ENCODE measurements around the gene DUSP15. TPM values are rescaled to one million over a fixed set of nuclear protein-coding genes. Genes with fewer than 3 reads are reported as not detected.

DUSP15 gene
- total RNA-seq, 1 donor from 2014 or later: 13.2 TPM

GRCh38 chr20:31827059-31827458 lies 43.3 kb downstream of the DUSP15 start:
- TF ChIP-seq, protein P1, sequence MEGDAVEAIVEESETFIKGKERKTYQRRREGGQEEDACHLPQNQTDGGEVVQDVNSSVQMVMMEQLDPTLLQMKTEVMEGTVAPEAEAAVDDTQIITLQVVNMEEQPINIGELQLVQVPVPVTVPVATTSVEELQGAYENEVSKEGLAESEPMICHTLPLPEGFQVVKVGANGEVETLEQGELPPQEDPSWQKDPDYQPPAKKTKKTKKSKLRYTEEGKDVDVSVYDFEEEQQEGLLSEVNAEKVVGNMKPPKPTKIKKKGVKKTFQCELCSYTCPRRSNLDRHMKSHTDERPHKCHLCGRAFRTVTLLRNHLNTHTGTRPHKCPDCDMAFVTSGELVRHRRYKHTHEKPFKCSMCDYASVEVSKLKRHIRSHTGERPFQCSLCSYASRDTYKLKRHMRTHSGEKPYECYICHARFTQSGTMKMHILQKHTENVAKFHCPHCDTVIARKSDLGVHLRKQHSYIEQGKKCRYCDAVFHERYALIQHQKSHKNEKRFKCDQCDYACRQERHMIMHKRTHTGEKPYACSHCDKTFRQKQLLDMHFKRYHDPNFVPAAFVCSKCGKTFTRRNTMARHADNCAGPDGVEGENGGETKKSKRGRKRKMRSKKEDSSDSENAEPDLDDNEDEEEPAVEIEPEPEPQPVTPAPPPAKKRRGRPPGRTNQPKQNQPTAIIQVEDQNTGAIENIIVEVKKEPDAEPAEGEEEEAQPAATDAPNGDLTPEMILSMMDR (IDR thresholded peaks at IDR 0.05; ENCODE audit: unreplicated experiment): no peak
- Mint-ChIP-seq H3K4me1 (ENCODE audit: low read depth) (no peaks in the 10 kb centered on the region), H3K36me3 (ENCODE audit: insufficient read depth) (no peaks in the 10 kb centered on the region), H3K27me3 (peaks cover 6% of the 10 kb centered on the region), H3K27ac (no peak overlapping the region), H3K9me3 (ENCODE audit: low read depth) (no peaks in the 10 kb centered on the region), H3K4me3 (ENCODE audit: low read depth) (no peak overlapping the region)
- DNase-seq (ENCODE audit: low spot score, unreplicated experiment): no peak

DNA sequence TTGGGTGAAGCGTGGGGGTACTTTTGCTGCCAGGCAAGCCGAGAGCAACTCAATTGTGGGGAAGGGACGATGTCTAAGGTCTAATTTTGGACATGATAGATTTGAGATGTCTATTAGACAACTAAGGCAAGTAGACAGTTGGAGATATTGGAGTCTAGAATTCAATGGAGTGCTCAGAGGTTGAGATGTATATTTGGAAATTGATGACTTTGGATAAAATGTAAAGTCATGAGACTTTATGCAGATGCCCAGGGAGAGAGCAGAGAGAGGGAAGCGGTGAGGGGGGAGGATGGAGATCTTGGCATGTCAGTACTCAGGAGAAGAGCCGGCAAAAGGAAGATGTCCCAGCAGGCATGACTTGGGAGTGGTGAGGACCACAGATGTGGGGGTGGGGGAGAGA lies 44.3 kb downstream of the DUSP15 start:
- no peak overlapping the region for H3K27ac Mint-ChIP-seq
- no peak overlapping the region for H3K4me3 Mint-ChIP-seq (ENCODE audit: low read depth)
- H3K27me3 Mint-ChIP-seq: peaks cover 10% of the 10 kb centered on the region
- no peak for DNase-seq (ENCODE audit: low spot score, unreplicated experiment)
- TF ChIP-seq, protein P1 (IDR thresholded peaks at IDR 0.05; ENCODE audit: unreplicated experiment): no peak
- H3K36me3 Mint-ChIP-seq (ENCODE audit: insufficient read depth): no peaks in the 10 kb centered on the region
- no peaks in the 10 kb centered on the region for H3K4me1 Mint-ChIP-seq (ENCODE audit: low read depth)
- no peaks in the 10 kb centered on the region for H3K9me3 Mint-ChIP-seq (ENCODE audit: low read depth)

GRCh38 chr20:31824554-31825313 lies 45.6 kb downstream of the DUSP15 start:
- Mint-ChIP-seq H3K36me3 (ENCODE audit: insufficient read depth) (no peaks in the 10 kb centered on the region), H3K27ac (no peak overlapping the region), H3K4me1 (ENCODE audit: low read depth) (no peaks in the 10 kb centered on the region), H3K4me3 (ENCODE audit: low read depth) (no peak overlapping the region), H3K9me3 (ENCODE audit: low read depth) (no peaks in the 10 kb centered on the region), H3K27me3 (peaks cover 12% of the 10 kb centered on the region)
- no peak for DNase-seq (ENCODE audit: low spot score, unreplicated experiment)
- TF ChIP-seq, protein P1 (IDR thresholded peaks at IDR 0.05; ENCODE audit: unreplicated experiment): no peak

- H3K36me3 Mint-ChIP-seq (ENCODE audit: insufficient read depth): no peaks in the 10 kb centered on the region
- no peaks in the 10 kb centered on the region for H3K4me1 Mint-ChIP-seq (ENCODE audit: low read depth)
- H3K4me3 Mint-ChIP-seq (ENCODE audit: low read depth): no peak overlapping the region
- no peaks in the 10 kb centered on the region for H3K9me3 Mint-ChIP-seq (ENCODE audit: low read depth)
- H3K27ac Mint-ChIP-seq: no peak overlapping the region
- TF ChIP-seq, protein P1 (IDR thresholded peaks at IDR 0.05; ENCODE audit: unreplicated experiment): no peak
- peaks cover 12% of the 10 kb centered on the region for H3K27me3 Mint-ChIP-seq
- no peak for DNase-seq (ENCODE audit: low spot score, unreplicated experiment)
These were observed 46.2 kb downstream of the DUSP15 start for GRCh38 chr20:31824125-31824485.

DNA sequence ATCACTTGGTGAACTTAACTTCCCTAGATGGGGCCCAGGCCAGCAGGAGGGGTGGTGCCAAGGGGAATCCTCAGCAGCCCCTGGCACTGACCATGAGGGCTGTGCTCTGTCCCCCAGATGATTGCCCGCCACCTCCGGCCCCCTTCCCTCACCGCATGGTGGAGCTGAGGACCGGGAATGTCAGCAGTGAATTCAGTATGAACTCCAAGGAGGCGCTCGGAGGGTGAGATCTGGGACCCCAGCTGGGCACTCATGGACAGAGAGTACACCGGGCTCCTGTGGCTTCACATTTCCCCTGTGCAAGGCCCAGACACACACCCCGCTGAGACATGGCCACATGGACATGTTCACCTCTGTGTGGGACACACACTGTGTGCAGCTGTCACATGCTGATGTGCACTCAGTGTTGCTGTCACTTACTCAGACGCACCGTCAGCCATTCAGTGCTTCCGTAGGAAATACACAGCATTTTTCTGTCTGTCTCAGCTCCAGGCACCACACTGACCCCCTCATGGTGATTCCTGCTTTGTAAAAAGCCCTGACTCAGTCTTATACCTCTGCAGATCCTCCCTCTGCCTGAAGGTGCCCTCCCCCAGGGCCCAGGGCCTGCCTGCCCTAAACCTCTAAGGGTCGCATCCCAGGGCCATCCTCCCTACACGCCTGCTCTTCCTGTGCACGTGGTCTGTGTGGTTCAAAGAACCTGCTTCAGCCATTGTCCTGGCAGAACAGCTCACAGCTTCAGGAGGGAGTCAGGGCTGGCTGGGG lies 46.8 kb downstream of the DUSP15 start:
- Mint-ChIP-seq H3K4me1 (ENCODE audit: low read depth) (no peaks in the 10 kb centered on the region), H3K36me3 (ENCODE audit: insufficient read depth) (no peaks in the 10 kb centered on the region), H3K4me3 (ENCODE audit: low read depth) (no peak overlapping the region), H3K27ac (no peak overlapping the region), H3K27me3 (peaks cover 12% of the 10 kb centered on the region), H3K9me3 (ENCODE audit: low read depth) (no peaks in the 10 kb centered on the region)
- TF ChIP-seq, protein P1 (IDR thresholded peaks at IDR 0.05; ENCODE audit: unreplicated experiment): no peak
- no peak for DNase-seq (ENCODE audit: low spot score, unreplicated experiment)

Data from progenitor cell of endocrine pancreas (in vitro differentiated cells).